Choroid plexus epithelial cell (primary cell): ENCODE measurements around the gene GJA8.

Experiments used
- DNase-seq: peaks from one replicate; pipeline ENCODE4 v3.0.0-alpha.2; 2010; ENCODE audit warnings: low read depth
- H3K4me3 ChIP-seq: 2 replicates; pipeline ENCODE4 v1.5.1; 2011; ENCODE audit warnings: low read depth, mild to moderate bottlenecking, control low read depth, low read length, moderate library complexity
- TF ChIP-seq, protein P1 (sequence below): conservative IDR thresholded peaks from 2 replicates; pipeline ENCODE4 v1.5.1; 2011; ENCODE audit warnings: low read depth, mild to moderate bottlenecking, control low read depth, inconsistent platforms, low read length, moderate library complexity

The GJA8 gene

DNA sequence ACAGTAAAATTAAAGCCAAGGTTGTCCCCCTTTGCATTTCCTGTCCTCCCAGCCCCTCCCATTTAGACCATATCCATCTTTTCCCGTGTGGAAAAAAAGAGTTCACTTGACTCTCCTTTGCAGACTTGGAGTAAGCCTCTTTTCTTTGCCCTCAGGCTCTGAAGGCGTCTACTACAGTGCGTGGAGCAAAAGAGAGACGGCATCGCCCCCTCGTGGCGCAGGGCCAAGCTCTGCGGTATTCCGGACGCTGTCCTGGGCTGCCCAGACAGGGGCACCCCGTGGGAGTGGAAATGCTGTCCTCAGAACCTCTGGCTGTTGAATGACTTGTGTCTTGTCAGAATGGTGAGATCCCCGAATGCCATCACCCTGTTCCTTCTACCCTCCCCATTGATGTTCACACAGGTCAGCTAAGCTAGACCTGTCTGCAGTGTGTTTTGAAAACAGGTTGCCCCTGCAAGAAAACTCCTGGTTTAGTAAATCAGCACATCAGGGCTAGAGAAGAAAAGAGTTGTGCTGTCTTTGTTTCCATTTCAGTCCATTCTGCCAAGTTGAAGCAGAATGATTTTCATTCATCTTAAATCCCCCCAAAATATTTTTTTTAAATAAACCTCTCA is 12.3 kb upstream of the GJA8 start:
- TF ChIP-seq, protein P1, sequence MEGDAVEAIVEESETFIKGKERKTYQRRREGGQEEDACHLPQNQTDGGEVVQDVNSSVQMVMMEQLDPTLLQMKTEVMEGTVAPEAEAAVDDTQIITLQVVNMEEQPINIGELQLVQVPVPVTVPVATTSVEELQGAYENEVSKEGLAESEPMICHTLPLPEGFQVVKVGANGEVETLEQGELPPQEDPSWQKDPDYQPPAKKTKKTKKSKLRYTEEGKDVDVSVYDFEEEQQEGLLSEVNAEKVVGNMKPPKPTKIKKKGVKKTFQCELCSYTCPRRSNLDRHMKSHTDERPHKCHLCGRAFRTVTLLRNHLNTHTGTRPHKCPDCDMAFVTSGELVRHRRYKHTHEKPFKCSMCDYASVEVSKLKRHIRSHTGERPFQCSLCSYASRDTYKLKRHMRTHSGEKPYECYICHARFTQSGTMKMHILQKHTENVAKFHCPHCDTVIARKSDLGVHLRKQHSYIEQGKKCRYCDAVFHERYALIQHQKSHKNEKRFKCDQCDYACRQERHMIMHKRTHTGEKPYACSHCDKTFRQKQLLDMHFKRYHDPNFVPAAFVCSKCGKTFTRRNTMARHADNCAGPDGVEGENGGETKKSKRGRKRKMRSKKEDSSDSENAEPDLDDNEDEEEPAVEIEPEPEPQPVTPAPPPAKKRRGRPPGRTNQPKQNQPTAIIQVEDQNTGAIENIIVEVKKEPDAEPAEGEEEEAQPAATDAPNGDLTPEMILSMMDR: peak; percentile 82
- H3K4me3 ChIP-seq: no peak overlapping the region
- peak; percentile 74 for DNase-seq

GRCh38 chr1:147891088-147891487 is 11.5 kb upstream of the GJA8 start:
- TF ChIP-seq, protein P1: no peak
- H3K4me3 ChIP-seq: no peak overlapping the region

GRCh38 chr1:147892216-147892615 is 10.4 kb upstream of the GJA8 start:
- TF ChIP-seq, protein P1: peak; percentile 27
- peak; percentile 14 for DNase-seq
- no peak overlapping the region for H3K4me3 ChIP-seq

More at GRCh38 chr1:147891088-147891487, 11.5 kb upstream of the GJA8 start:
- no peak for DNase-seq

- DNase-seq: peak; percentile 79
- TF ChIP-seq, protein P1: peak; percentile 99
- H3K4me3 ChIP-seq: no peak overlapping the region
Measured at GRCh38 chr1:147892731-147893214, 9.8 kb upstream of the GJA8 start.

- TF ChIP-seq, protein P1: no peak
- DNase-seq: no peak
- no peak overlapping the region for H3K4me3 ChIP-seq
Measured at GRCh38 chr1:147895123-147895522, 7.5 kb upstream of the GJA8 start.

- H3K4me3 ChIP-seq: no peak overlapping the region
- DNase-seq: no peak
- TF ChIP-seq, protein P1: no peak
Measured at GRCh38 chr1:147897029-147897752, 5.4 kb upstream of the GJA8 start.
